GM23338 (cell line): ENCODE results near the gene DUX4.
"Not testable (repeated sequence)": the region's sequence is repeated elsewhere in the genome, so short reads cannot be mapped to it uniquely, and the experiment has no call there.

Experiments used
- CREB1 ChIP-seq: fragments of 250-450 bp; sonication (Bioruptor Pico); IDR thresholded peaks from 2 replicates; pipeline ENCODE4 v1.5.0; 2020; ENCODE audit warnings: low read depth, mild to moderate bottlenecking, moderate library complexity
- CTCF ChIP-seq, 2 experiments: fragments of 200-600 bp in 1 of 2; sonication (generic) in 1 of 2; conservative IDR thresholded peaks; 2 replicates each; pipeline versions ENCODE4 v1.5.1 to v1.6.1; 2016 to 2017; ENCODE audit warnings: antibody characterized with exemption in 2 of 2, low read depth in 2 of 2, mild to moderate bottlenecking in 2 of 2, moderate library complexity in 1 of 2
- ETS1 ChIP-seq: IDR thresholded peaks from 2 replicates; pipeline ENCODE4 v1.6.1; 2016; ENCODE audit warnings: antibody characterized with exemption
- EZH2 ChIP-seq: fragments of 200-600 bp; sonication (generic); IDR thresholded peaks from one replicate; pipeline ENCODE4 v1.8.0; 2017; ENCODE audit warnings: antibody characterized with exemption, mild to moderate bottlenecking, low read depth; ENCODE audit not compliant: unreplicated experiment
- EZH2phosphoT487 ChIP-seq: fragments of 200-600 bp; sonication (generic); IDR thresholded peaks from one replicate; pipeline ENCODE4 v1.8.1; 2018; ENCODE audit warnings: antibody characterized with exemption; ENCODE audit not compliant: unreplicated experiment
- JUNB ChIP-seq: IDR thresholded peaks from one replicate; pipeline ENCODE4 v1.6.1; 2016; ENCODE audit warnings: antibody characterized with exemption; ENCODE audit not compliant: unreplicated experiment
- POLR2AphosphoS5 ChIP-seq: IDR thresholded peaks from 2 replicates; pipeline ENCODE4 v1.6.1; 2016; ENCODE audit warnings: antibody characterized with exemption, low read depth
- REST ChIP-seq: IDR thresholded peaks from one replicate; pipeline ENCODE4 v1.6.1; 2018; ENCODE audit warnings: antibody characterized with exemption; ENCODE audit not compliant: unreplicated experiment
- STAT1 ChIP-seq: IDR thresholded peaks from one replicate; pipeline ENCODE4 v1.6.1; 2016; ENCODE audit warnings: antibody characterized with exemption; ENCODE audit not compliant: unreplicated experiment
- ZNF114 ChIP-seq: fragments of 250-450 bp; sonication (Bioruptor Pico); IDR thresholded peaks from 2 replicates; pipeline ENCODE4 v1.5.0; 2020; ENCODE audit warnings: mild to moderate bottlenecking, moderate library complexity
- ZNF331 ChIP-seq: fragments of 250-450 bp; sonication (Bioruptor Pico); IDR thresholded peaks from 2 replicates; pipeline ENCODE4 v1.5.0; 2020; ENCODE audit warnings: low read depth, mild to moderate bottlenecking, moderate library complexity

- TF ChIP-seq CTCF (conservative IDR thresholded peaks at IDR 0.05; ENCODE audit: low read depth in 2 of 2); REST; JUNB; EZH2phosphoT487; EZH2; ZNF114 (CRISPR knock-in tag); POLR2AphosphoS5; CREB1 (CRISPR knock-in tag); ZNF331 (CRISPR knock-in tag); ETS1; STAT1: not testable (repeated sequence)
Measured at GRCh38 chr4:190179740-190180094, 6.1 kb downstream of the DUX4 start.
